ENCODE measurements around the gene ADORA2B.
"Not testable (repeated sequence)": the region's sequence is repeated elsewhere in the genome, so short reads cannot be mapped to it uniquely, and the experiment has no call there.

Gene ADORA2B

GRCh38 chr17:15944759-15945526 lies at the start of gene ADORA2B:
Gene ADORA2B, plus strand, starts transcription at chr17:15945130. Its CDS starts 119 bp downstream, at chr17:15945249.
- DNase-seq (ENCODE audit: low read depth): peak; percentile 69

GRCh38 chr17:15896277-15896676 lies 48.7 kb upstream of the ADORA2B start:
- no peak for DNase-seq (ENCODE audit: low read depth)

- no peak for DNase-seq (ENCODE audit: low read depth)
Observed at GRCh38 chr17:15896834-15897233, 48.1 kb upstream of the ADORA2B start.

- DNase-seq (ENCODE audit: low read depth): not testable (repeated sequence)
Observed at GRCh38 chr17:15899596-15899995, 45.3 kb upstream of the ADORA2B start.

GRCh38 chr17:15900871-15901270 lies 44.1 kb upstream of the ADORA2B start:
- no peak for DNase-seq (ENCODE audit: low read depth)

- not testable (repeated sequence) for DNase-seq (ENCODE audit: low read depth)
Observed at GRCh38 chr17:15905236-15905635, 39.7 kb upstream of the ADORA2B start.

GRCh38 chr17:15907290-15907689 lies 37.6 kb upstream of the ADORA2B start:
- no peak for DNase-seq (ENCODE audit: low read depth)

GRCh38 chr17:15908378-15908777 lies 36.6 kb upstream of the ADORA2B start:
- no peak for DNase-seq (ENCODE audit: low read depth)

GRCh38 chr17:15909481-15909991 lies 35.4 kb upstream of the ADORA2B start:
- peak; percentile 23 for DNase-seq (ENCODE audit: low read depth)

- DNase-seq (ENCODE audit: low read depth): no peak
Observed at GRCh38 chr17:15910791-15911190, 34.1 kb upstream of the ADORA2B start.

- DNase-seq (ENCODE audit: low read depth): not testable (repeated sequence)
Observed at GRCh38 chr17:15911701-15912100, 33.2 kb upstream of the ADORA2B start.

- no peak for DNase-seq (ENCODE audit: low read depth)
Observed at GRCh38 chr17:15912416-15912955, 32.4 kb upstream of the ADORA2B start.

GRCh38 chr17:15913826-15914225 lies 31.1 kb upstream of the ADORA2B start:
- no peak for DNase-seq (ENCODE audit: low read depth)

- DNase-seq (ENCODE audit: low read depth): peak; percentile 85
Observed at GRCh38 chr17:15914400-15915170, 30.3 kb upstream of the ADORA2B start.

GRCh38 chr17:15915961-15916360 lies 29.0 kb upstream of the ADORA2B start:
- no peak for DNase-seq (ENCODE audit: low read depth)

- DNase-seq (ENCODE audit: low read depth): no peak
Observed at GRCh38 chr17:15917021-15917437, 27.9 kb upstream of the ADORA2B start.

GRCh38 chr17:15917438-15918027 lies 27.4 kb upstream of the ADORA2B start:
- DNase-seq (ENCODE audit: low read depth): no peak

- DNase-seq (ENCODE audit: low read depth): no peak
Observed at GRCh38 chr17:15918261-15918660, 26.7 kb upstream of the ADORA2B start.

GRCh38 chr17:15918661-15919259 lies 26.2 kb upstream of the ADORA2B start:
- no peak for DNase-seq (ENCODE audit: low read depth)

GRCh38 chr17:15919466-15919865 lies 25.5 kb upstream of the ADORA2B start:
- no peak for DNase-seq (ENCODE audit: low read depth)

GRCh38 chr17:15920758-15921239 lies 24.1 kb upstream of the ADORA2B start:
- peak; percentile 89 for DNase-seq (ENCODE audit: low read depth)

- no peak for DNase-seq (ENCODE audit: low read depth)
Observed at GRCh38 chr17:15921640-15922039, 23.3 kb upstream of the ADORA2B start.

Measured in fibroblast of gingiva (primary cell).